NCI-H1105 (cell line): ENCODE data around the gene RBM22.

Experiments used
- DNase-seq: peaks from one replicate; lab custom pipeline; 2025; lab: John Stamatoyannopoulos, UW

RBM22 gene

GRCh38 chr5:150651924-150652671 lies 48.8 kb downstream of the RBM22 start:
- DNase-seq = no peak

- DNase-seq = no peak
Observed at GRCh38 chr5:150651382-150651781, 49.5 kb downstream of the RBM22 start.

GRCh38 chr5:150650021-150651006 lies 50.5 kb downstream of the RBM22 start:
- no peak for DNase-seq

GRCh38 chr5:150649108-150650020 lies 51.5 kb downstream of the RBM22 start:
- DNase-seq = no peak

GRCh38 chr5:150648294-150649107 lies 52.4 kb downstream of the RBM22 start:
- no peak for DNase-seq

GRCh38 chr5:150647275-150648251 lies 53.3 kb downstream of the RBM22 start:
- no peak for DNase-seq

- no peak for DNase-seq
Observed at GRCh38 chr5:150645070-150645700, 55.7 kb downstream of the RBM22 start.

GRCh38 chr5:150644514-150644913 lies 56.3 kb downstream of the RBM22 start:
- DNase-seq = no peak

- no peak for DNase-seq
Observed at GRCh38 chr5:150644058-150644457, 56.8 kb downstream of the RBM22 start.

- DNase-seq = no peak
Observed at GRCh38 chr5:150642991-150643710, 57.7 kb downstream of the RBM22 start.

GRCh38 chr5:150642567-150642927 lies 58.3 kb downstream of the RBM22 start:
- DNase-seq = no peak

GRCh38 chr5:150641824-150642566 lies 58.9 kb downstream of the RBM22 start:
- no peak for DNase-seq

- DNase-seq = no peak
Observed at GRCh38 chr5:150641006-150641570, 59.8 kb downstream of the RBM22 start.
